Esophagus (tissue), 2 donors: ENCODE measurements around the gene GPATCH2L. TPM values are rescaled to one million over a fixed set of nuclear protein-coding genes. Genes with fewer than 3 reads are reported as not detected.

ENCODE experiments used
- H3K27ac ChIP-seq, 2 donors: one replicate each; pipeline ENCODE4 v1.5.1; 2013; ENCODE audit warnings: low read depth in 2 of 2, mild to moderate bottlenecking in 2 of 2, inconsistent platforms in 1 of 2, low read length in 1 of 2, moderate library complexity in 1 of 2
- H3K27me3 ChIP-seq, 2 donors: one replicate each; pipeline ENCODE4 v1.6.1; 2013; ENCODE audit warnings: low read length in 2 of 2, control low read depth in 1 of 2, mild to moderate bottlenecking in 1 of 2; ENCODE audit not compliant: insufficient read depth in 2 of 2, control insufficient read depth in 1 of 2
- H3K36me3 ChIP-seq, 2 donors: one replicate each; pipeline ENCODE4 v1.6.1; 2013; ENCODE audit warnings: low read length in 1 of 2; ENCODE audit not compliant: control insufficient read depth in 2 of 2, insufficient read depth in 2 of 2
- H3K4me1 ChIP-seq, 2 donors: one replicate each; pipeline ENCODE4 v1.6.1; 2013; ENCODE audit warnings: low read length in 1 of 2; ENCODE audit not compliant: control insufficient read depth in 2 of 2, insufficient read depth in 2 of 2
- H3K4me3 ChIP-seq, 2 donors: one replicate each; pipeline ENCODE4 v1.5.1; 2013; ENCODE audit warnings: low read length in 2 of 2, mild to moderate bottlenecking in 2 of 2, low read depth in 1 of 2, moderate library complexity in 1 of 2
- H3K9me3 ChIP-seq, 2 donors: one replicate each; pipeline ENCODE4 v1.6.1; 2013; ENCODE audit warnings: mild to moderate bottlenecking in 2 of 2, low read depth in 1 of 2, low read length in 1 of 2, moderate library complexity in 1 of 2; ENCODE audit not compliant: control insufficient read depth in 2 of 2, insufficient read depth in 1 of 2
- whole genome bisulfite sequencing, 2 donors: extraction: QIAGEN DNeasy Blood & Tissue Kit; methylation state at CpG; one replicate each; pipeline ENCODE4 v1.1.7; 2013; 5-methylcytosine and 5-hydroxymethylcytosine counted together
- polyA plus RNA-seq, 2 donors: library from polyadenylated mRNA; stranded (reverse); fragments of 200-250 nt; gene quantifications; one replicate each; pipeline ENCODE4 v1.2.3, GENCODE V29; 2013
- donor health status: healthy with polysubstance abuse.
- donor health status: Bipolar disorder and iron deficiency.

Gene GPATCH2L
- polyA plus RNA-seq, 2 donors: 4.2 to 7.2 TPM

GRCh38 chr14:76193696-76194095 is 42.0 kb downstream of the GPATCH2L start:
- Histone ChIP-seq H3K4me3 (no peak overlapping the region), H3K27me3 (no peaks in the 10 kb centered on the region), H3K27ac (no peak overlapping the region), H3K4me1 (no peaks in the 10 kb centered on the region), H3K36me3 (peaks cover 0 to 7% of the 10 kb centered on the region in 2 donors), H3K9me3 (no peaks in the 10 kb centered on the region)
- 48 to 79% methylated on average over 1 of the region's 1 CpG for WGBS, 2 donors

DNA sequence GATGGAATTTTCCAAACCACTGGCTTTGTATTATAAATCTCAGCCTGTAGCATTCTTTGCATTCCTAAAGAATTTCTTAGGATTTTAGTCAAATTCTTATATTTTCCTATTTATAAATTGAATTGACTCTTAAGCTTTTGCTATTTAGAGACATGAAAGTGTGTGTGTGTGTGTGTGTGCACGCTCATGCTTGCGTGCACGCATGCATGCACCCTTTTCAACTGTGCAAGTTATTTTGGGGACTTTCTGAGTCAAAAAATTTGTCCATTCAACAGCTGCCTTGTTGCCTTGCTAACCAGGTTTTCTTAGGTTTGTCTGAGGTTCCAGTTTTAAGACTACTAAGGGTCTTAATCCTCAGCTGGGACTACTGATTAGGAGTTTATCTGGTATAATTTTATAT is 42.6 kb downstream of the GPATCH2L start:
- no peaks in the 10 kb centered on the region for H3K27me3 ChIP-seq
- no peaks in the 10 kb centered on the region for H3K9me3 ChIP-seq
- H3K27ac ChIP-seq: no peak overlapping the region
- peaks cover 0 to 7% of the 10 kb centered on the region in 2 donors for H3K36me3 ChIP-seq
- WGBS, 2 donors: 86 to 93% methylated on average over 3 of the region's 3 CpGs
- no peak overlapping the region for H3K4me3 ChIP-seq
- no peaks in the 10 kb centered on the region for H3K4me1 ChIP-seq

GRCh38 chr14:76195003-76195402 is 43.3 kb downstream of the GPATCH2L start:
- no peaks in the 10 kb centered on the region for H3K27me3 ChIP-seq
- no peak overlapping the region for H3K27ac ChIP-seq
- H3K36me3 ChIP-seq: peaks cover 0 to 7% of the 10 kb centered on the region in 2 donors
- no peak overlapping the region for H3K4me3 ChIP-seq
- H3K9me3 ChIP-seq: no peaks in the 10 kb centered on the region
- 89 to 94% methylated on average over 3 of the region's 3 CpGs for WGBS, 2 donors
- no peaks in the 10 kb centered on the region for H3K4me1 ChIP-seq

- Histone ChIP-seq H3K36me3 (peaks cover 0 to 9% of the 10 kb centered on the region in 2 donors), H3K9me3 (no peaks in the 10 kb centered on the region), H3K27me3 (no peaks in the 10 kb centered on the region), H3K4me1 (no peaks in the 10 kb centered on the region), H3K4me3 (no peak overlapping the region), H3K27ac (no peak overlapping the region)
- 84 to 87% methylated on average over 4 of the region's 4 CpGs for WGBS, 2 donors
Observed at GRCh38 chr14:76196980-76197695, 45.4 kb downstream of the GPATCH2L start.

GRCh38 chr14:76201162-76201561 is 49.4 kb downstream of the GPATCH2L start:
- peaks cover 0 to 2% of the 10 kb centered on the region in 2 donors for H3K4me1 ChIP-seq
- H3K9me3 ChIP-seq: peaks cover 0 to 2% of the 10 kb centered on the region in 2 donors
- no peaks in the 10 kb centered on the region for H3K27me3 ChIP-seq
- H3K27ac ChIP-seq: no peak overlapping the region
- WGBS, 2 donors: 84 to 92% methylated on average over 5 of the region's 5 CpGs
- peaks cover 2 to 8% of the 10 kb centered on the region in 2 donors for H3K36me3 ChIP-seq
- H3K4me3 ChIP-seq: no peak overlapping the region

DNA sequence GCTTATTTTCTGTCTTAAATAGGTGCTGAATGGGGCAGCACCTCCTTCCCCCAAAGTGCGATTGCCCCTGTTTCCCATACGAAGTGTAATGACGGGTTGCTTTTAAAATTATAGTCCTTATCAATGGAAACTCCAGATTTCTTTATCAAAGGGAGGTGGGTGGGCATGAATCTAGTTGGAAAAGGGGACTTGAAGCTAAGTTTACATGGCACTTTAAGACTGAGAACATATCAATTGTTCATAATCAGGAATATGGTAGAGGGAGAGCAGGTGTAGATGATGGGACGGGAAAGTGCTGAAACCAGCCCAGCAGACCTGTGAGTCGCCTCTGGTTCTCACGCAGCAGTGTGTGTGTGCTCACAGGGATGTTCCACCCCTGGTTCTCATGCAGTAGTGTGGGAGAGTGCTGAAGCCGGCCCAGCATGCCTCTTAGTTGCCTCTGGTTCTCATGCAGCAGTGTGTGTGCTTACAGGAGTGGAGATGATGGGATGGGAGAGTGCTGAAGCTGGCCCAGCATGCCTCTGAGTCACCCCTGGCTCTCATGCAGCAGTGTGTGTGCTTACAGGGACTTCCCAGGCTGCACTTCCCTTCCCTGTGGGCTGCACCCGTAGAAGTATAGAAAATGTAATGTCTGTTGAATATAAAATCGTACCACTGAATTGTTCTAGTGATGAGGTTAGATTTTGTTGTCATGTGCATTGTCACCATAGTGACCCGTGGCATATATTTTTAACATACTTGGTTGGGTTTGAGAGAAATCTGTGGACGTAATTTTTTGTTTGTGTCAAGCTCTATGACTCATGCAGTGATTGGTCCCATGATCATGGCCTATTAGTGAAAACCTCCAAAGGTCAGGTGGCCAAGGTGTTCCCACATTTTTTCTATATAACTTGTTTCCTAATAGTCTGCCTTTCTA is 51.6 kb downstream of the GPATCH2L start:
- Histone ChIP-seq H3K4me3 (no peak overlapping the region), H3K9me3 (peaks cover 0 to 2% of the 10 kb centered on the region in 2 donors), H3K36me3 (peaks cover 4 to 5% of the 10 kb centered on the region in 2 donors), H3K27ac (peak overlapping the region in 1 of 2 donors; percentile 40), H3K27me3 (no peaks in the 10 kb centered on the region), H3K4me1 (peaks cover 0 to 2% of the 10 kb centered on the region in 2 donors)
- WGBS, 2 donors: 63 to 71% methylated on average over 11 of the region's 11 CpGs

- Histone ChIP-seq H3K4me1 (peaks cover 0 to 2% of the 10 kb centered on the region in 2 donors), H3K27ac (no peak overlapping the region), H3K36me3 (peaks cover 4 to 5% of the 10 kb centered on the region in 2 donors), H3K27me3 (no peaks in the 10 kb centered on the region), H3K9me3 (peaks cover 0 to 2% of the 10 kb centered on the region in 2 donors), H3K4me3 (no peak overlapping the region)
- 84 to 90% methylated on average over 5 of the region's 5 CpGs for WGBS, 2 donors
Observed at GRCh38 chr14:76204461-76205230, 52.9 kb downstream of the GPATCH2L start.

- Histone ChIP-seq H3K9me3 (peaks cover 0 to 2% of the 10 kb centered on the region in 2 donors), H3K4me3 (no peak overlapping the region), H3K36me3 (peaks cover 4 to 5% of the 10 kb centered on the region in 2 donors), H3K4me1 (peaks cover 0 to 2% of the 10 kb centered on the region in 2 donors), H3K27ac (no peak overlapping the region), H3K27me3 (no peaks in the 10 kb centered on the region)
- WGBS, 2 donors: 79 to 83% methylated on average over 5 of the region's 5 CpGs
Observed at GRCh38 chr14:76205708-76206107, 54.0 kb downstream of the GPATCH2L start.

DNA sequence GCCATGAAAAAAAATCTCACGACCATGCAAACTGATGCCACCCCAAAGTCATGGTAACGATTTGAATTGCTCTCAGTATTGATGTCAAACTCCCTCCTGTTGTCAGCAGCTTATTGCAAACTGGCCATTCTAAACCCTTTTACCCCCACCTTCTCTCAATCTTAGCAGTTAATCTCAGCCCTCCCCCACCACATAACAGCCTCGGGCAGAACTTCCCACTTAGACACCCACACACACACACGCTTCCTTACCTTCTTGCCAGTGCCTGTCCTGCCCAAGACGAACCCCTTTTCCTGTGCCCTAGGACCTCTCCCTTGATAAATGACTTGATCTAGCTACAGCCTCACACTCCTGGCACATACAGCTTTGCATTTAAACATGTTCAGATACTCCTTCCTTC is 56.6 kb downstream of the GPATCH2L start:
- H3K27me3 ChIP-seq: no peaks in the 10 kb centered on the region
- no peak overlapping the region for H3K4me3 ChIP-seq
- H3K9me3 ChIP-seq: peaks cover 0 to 2% of the 10 kb centered on the region in 2 donors
- peaks cover 0 to under 1% of the 10 kb centered on the region in 2 donors for H3K4me1 ChIP-seq
- no peak overlapping the region for H3K27ac ChIP-seq
- peaks cover 0 to 3% of the 10 kb centered on the region in 2 donors for H3K36me3 ChIP-seq
- 40 to 50% methylated on average over 5 of the region's 5 CpGs for WGBS, 2 donors
